Naive thymus-derived CD4-positive, alpha-beta T cell (primary cell): Measurements from ENCODE around the gene MRGPRF. TPM values are rescaled to one million over a fixed set of nuclear protein-coding genes. Genes with fewer than 3 reads are reported as not detected.
A peak's percentile ranks its signal among the peaks of the same experiment; 100 is the strongest.

ENCODE experiments used
- ATAC-seq: fragments of 150-1000 bp; cut with Tn5 transposase; 2 replicates; pipeline ENCODE4 v1.10.0; 2021; ENCODE audit warnings: mild to moderate bottlenecking, moderate library complexity
- CTCF ChIA-PET: fragments of 350-600 bp; sonication (Branson Sonifier 250); formaldehyde crosslinking; loops from one replicate; lab custom pipeline; 2021; ENCODE audit warnings: antibody characterized with exemption; lab: Charles Lee
- POLR2A ChIA-PET: fragments of 350-600 bp; sonication (Branson Sonifier 250); formaldehyde crosslinking; loops from one replicate; lab custom pipeline; 2021; ENCODE audit warnings: antibody characterized with exemption, inconsistent platforms; lab: Charles Lee
- DNase-seq, 9 donors: peaks; one replicate each; pipeline versions ENCODE4 v3.0.0 to v3.0.0-alpha.2; 2020 to 2022; ENCODE audit warnings: mixed read lengths in 1 of 9
- H3K27ac ChIP-seq: one replicate; pipeline ENCODE4 v1.7.0; 2013; ENCODE audit warnings: mild to moderate bottlenecking, low read depth, low read length, moderate library complexity
- H3K27me3 ChIP-seq, 2 donors: one replicate each; pipeline ENCODE4 v1.7.0; 2013; ENCODE audit warnings: low read length in 2 of 2, mild to moderate bottlenecking in 2 of 2, moderate library complexity in 2 of 2; ENCODE audit not compliant: control insufficient read depth in 2 of 2, insufficient read depth in 2 of 2
- H3K36me3 ChIP-seq, 3 experiments: 1 replicate in 2 of 3; 2 replicates in 1 of 3; pipeline ENCODE4 v1.7.0; 2013; ENCODE audit warnings: low read length in 3 of 3, mild to moderate bottlenecking in 3 of 3, moderate library complexity in 1 of 3; ENCODE audit not compliant: insufficient read depth in 3 of 3, control insufficient read depth in 2 of 3
- H3K4me1 ChIP-seq, 2 donors: one replicate each; pipeline ENCODE4 v1.7.0; 2013; ENCODE audit warnings: low read length in 2 of 2, mild to moderate bottlenecking in 2 of 2, moderate library complexity in 1 of 2; ENCODE audit not compliant: control insufficient read depth in 2 of 2, insufficient read depth in 2 of 2
- H3K4me3 ChIP-seq: 2 replicates; pipeline ENCODE4 v1.7.0; 2013; ENCODE audit warnings: mild to moderate bottlenecking, low read length
- H3K9me3 ChIP-seq, 3 experiments: 1 replicate in 2 of 3; 2 replicates in 1 of 3; pipeline ENCODE4 v1.7.0; 2013; ENCODE audit warnings: low read length in 3 of 3; ENCODE audit not compliant: control insufficient read depth in 2 of 3
- H3K27ac Mint-ChIP-seq, 9 donors: one replicate each; pipeline ENCODE4 v1.8.0; 2020 to 2022; ENCODE audit warnings: mixed read lengths in 9 of 9, mild to moderate bottlenecking in 8 of 9, moderate library complexity in 5 of 9, inconsistent platforms in 2 of 9
- H3K27me3 Mint-ChIP-seq, 5 donors: one replicate each; pipeline ENCODE4 v1.8.0; 2021 to 2022; ENCODE audit warnings: mixed read lengths in 5 of 5, mild to moderate bottlenecking in 1 of 5
- H3K36me3 Mint-ChIP-seq, 5 donors: one replicate each; pipeline ENCODE4 v1.8.0; 2020 to 2022; ENCODE audit warnings: mixed read lengths in 5 of 5, mild to moderate bottlenecking in 3 of 5, inconsistent platforms in 1 of 5
- H3K4me1 Mint-ChIP-seq, 7 donors: one replicate each; pipeline ENCODE4 v1.8.0; 2020 to 2022; ENCODE audit warnings: mixed read lengths in 7 of 7, mild to moderate bottlenecking in 3 of 7, inconsistent platforms in 1 of 7
- H3K4me3 Mint-ChIP-seq, 10 donors: one replicate each; pipeline ENCODE4 v1.8.0; 2020 to 2022; ENCODE audit warnings: mild to moderate bottlenecking in 10 of 10, mixed read lengths in 10 of 10, moderate library complexity in 6 of 10, inconsistent platforms in 2 of 10
- H3K9me3 Mint-ChIP-seq, 11 donors: one replicate each; pipeline ENCODE4 v1.8.0; 2020 to 2022; ENCODE audit warnings: mixed read lengths in 11 of 11, mild to moderate bottlenecking in 4 of 11, inconsistent platforms in 1 of 11, moderate library complexity in 1 of 11
- intact Hi-C, 2 donors: fragments of 100-400 bp; cut with micrococcal nuclease; formaldehyde crosslinking; loops; one replicate each; pipeline ENCODE4 v1.15.1; 2023
- polyA plus RNA-seq, 2 donors: library from polyadenylated mRNA; unstranded; fragments of 300-500 nt; fragmentation: Illumina TruSeq; gene quantifications; one replicate each; pipeline ENCODE4 v1.2.3, GENCODE V29; 2021
- total RNA-seq, 6 experiments: library from RNA in 5 of 6; stranded (reverse) in 5 of 6; gene quantifications; 1 replicate in 5 of 6; 2 replicates in 1 of 6; pipeline ENCODE4 v1.2.3 and lab custom pipeline; 2021 to 2026

The MRGPRF gene
- total and polyA plus RNA-seq, 7 experiments from 2014 or later = not detected

- Mint-ChIP-seq H3K27ac (peak overlapping the region in 1 of 9 donors; percentile 1), H3K9me3 (no peaks in the 10 kb centered on the region), H3K4me3 (no peak overlapping the region), H3K36me3 (no peaks in the 10 kb centered on the region), H3K4me1 (peaks cover 0 to 10% (median 0%) of the 10 kb centered on the region in 7 donors), H3K27me3 (peaks cover 0 to 13% (median 6%) of the 10 kb centered on the region in 5 donors)
- Histone ChIP-seq H3K27ac (no peak overlapping the region), H3K36me3 (no peaks in the 10 kb centered on the region), H3K4me1 (no peaks in the 10 kb centered on the region), H3K9me3 (no peaks in the 10 kb centered on the region), H3K4me3 (no peak overlapping the region), H3K27me3 (no peaks in the 10 kb centered on the region)
- POLR2A ChIA-PET = interaction anchor here (0.7 kb wide), 1 partner anchor 295 kb away, joined by 3 read pairs; no protein-coding TSS in a partner anchor
- intact Hi-C loops = no loop called here
- ATAC-seq = peak; percentile 23
- CTCF ChIA-PET = no interaction called here
- DNase-seq = no peak
Observed at GRCh38 chr11:69040581-69041260, 27.7 kb upstream of the MRGPRF start.

- Histone ChIP-seq H3K27me3 (no peaks in the 10 kb centered on the region), H3K27ac (no peak overlapping the region), H3K4me1 (no peaks in the 10 kb centered on the region), H3K9me3 (no peaks in the 10 kb centered on the region), H3K36me3 (no peaks in the 10 kb centered on the region), H3K4me3 (no peak overlapping the region)
- Mint-ChIP-seq H3K4me1 (peaks cover 0 to 10% (median 0%) of the 10 kb centered on the region in 7 donors), H3K27me3 (peaks cover 0 to 10% (median 7%) of the 10 kb centered on the region in 5 donors), H3K36me3 (no peaks in the 10 kb centered on the region), H3K9me3 (no peaks in the 10 kb centered on the region), H3K27ac (no peak overlapping the region), H3K4me3 (no peak overlapping the region)
- no peak for DNase-seq
- intact Hi-C loops = no loop called here
- POLR2A ChIA-PET = no interaction called here
- no peak for ATAC-seq
- CTCF ChIA-PET = no interaction called here
Observed at GRCh38 chr11:69040051-69040450, 27.0 kb upstream of the MRGPRF start.

DNA sequence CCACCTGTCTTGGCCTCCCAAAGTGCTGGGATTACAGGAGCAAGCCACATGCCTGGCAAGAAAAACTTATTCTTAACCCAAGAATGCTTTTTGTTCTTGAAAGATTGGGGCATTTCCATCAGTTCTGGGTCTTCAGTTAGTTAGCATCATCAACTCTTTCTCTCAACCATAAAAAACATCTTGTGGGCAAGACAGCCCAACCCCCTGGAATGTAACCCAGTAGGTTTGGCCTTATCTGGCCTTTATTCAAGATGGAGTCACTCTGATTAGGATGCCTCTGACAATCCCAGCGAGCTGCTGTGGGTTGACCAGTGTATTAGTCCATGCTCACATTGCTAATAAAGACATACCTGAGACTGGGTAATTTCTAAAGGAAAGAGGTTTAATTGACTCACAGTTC, 26.5 kb upstream of the MRGPRF start:
- Mint-ChIP-seq H3K4me3 (no peak overlapping the region), H3K36me3 (no peaks in the 10 kb centered on the region), H3K9me3 (no peaks in the 10 kb centered on the region), H3K27ac (no peak overlapping the region), H3K27me3 (peaks cover 0 to 10% (median 5%) of the 10 kb centered on the region in 5 donors), H3K4me1 (peaks cover 0 to 7% (median 0%) of the 10 kb centered on the region in 7 donors)
- H3K4me1 ChIP-seq = no peaks in the 10 kb centered on the region
- DNase-seq (no peak), ATAC-seq (no peak)
- H3K4me3 ChIP-seq = no peak overlapping the region
- ChIA-PET POLR2A (no interaction called here), CTCF (interaction anchor here (0.7 kb wide), 1 partner anchor 39 kb away, joined by 3 read pairs; no protein-coding TSS in a partner anchor)
- intact Hi-C loops = no loop called here
- no peaks in the 10 kb centered on the region for H3K27me3 ChIP-seq
- H3K27ac ChIP-seq = no peak overlapping the region
- H3K9me3 ChIP-seq = no peaks in the 10 kb centered on the region
- H3K36me3 ChIP-seq = no peaks in the 10 kb centered on the region

DNA sequence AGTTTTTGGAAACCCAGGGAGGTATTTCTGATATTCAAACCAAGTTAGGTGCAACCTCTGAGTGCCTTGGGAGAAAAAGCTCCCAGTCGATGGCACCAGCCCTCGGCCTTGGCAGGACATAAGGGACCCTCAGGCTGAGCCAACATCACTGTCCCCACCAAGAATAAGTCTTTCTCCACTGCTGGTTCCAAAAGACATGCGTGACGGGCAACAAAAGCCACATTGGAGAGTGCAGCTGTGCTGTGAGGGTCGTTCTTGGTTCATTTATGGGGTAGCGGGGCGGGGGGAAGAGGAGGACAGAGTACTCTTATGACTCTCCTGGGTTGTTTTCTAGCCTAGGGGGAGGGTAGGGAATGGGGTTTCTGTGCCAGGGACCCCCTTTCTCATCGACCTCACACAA, 24.5 kb upstream of the MRGPRF start:
- ChIA-PET CTCF (no interaction called here), POLR2A (interaction anchor here (0.7 kb wide), 1 partner anchor 9 kb away, joined by 3 read pairs; no protein-coding TSS in a partner anchor)
- no peak overlapping the region for H3K4me3 ChIP-seq
- intact Hi-C loops = no loop called here
- H3K27me3 ChIP-seq = no peaks in the 10 kb centered on the region
- H3K27ac ChIP-seq = no peak overlapping the region
- H3K9me3 Mint-ChIP-seq = no peaks in the 10 kb centered on the region
- no peaks in the 10 kb centered on the region for H3K36me3 ChIP-seq
- no peaks in the 10 kb centered on the region for H3K4me1 ChIP-seq
- no peak overlapping the region for H3K4me3 Mint-ChIP-seq
- peaks cover 0 to 10% (median 0%) of the 10 kb centered on the region in 5 donors for H3K27me3 Mint-ChIP-seq
- H3K36me3 Mint-ChIP-seq = no peaks in the 10 kb centered on the region
- peaks cover 0 to 3% (median 0%) of the 10 kb centered on the region in 7 donors for H3K4me1 Mint-ChIP-seq
- no peak for DNase-seq
- ATAC-seq = no peak
- H3K9me3 ChIP-seq = no peaks in the 10 kb centered on the region
- H3K27ac Mint-ChIP-seq = no peak overlapping the region

DNA sequence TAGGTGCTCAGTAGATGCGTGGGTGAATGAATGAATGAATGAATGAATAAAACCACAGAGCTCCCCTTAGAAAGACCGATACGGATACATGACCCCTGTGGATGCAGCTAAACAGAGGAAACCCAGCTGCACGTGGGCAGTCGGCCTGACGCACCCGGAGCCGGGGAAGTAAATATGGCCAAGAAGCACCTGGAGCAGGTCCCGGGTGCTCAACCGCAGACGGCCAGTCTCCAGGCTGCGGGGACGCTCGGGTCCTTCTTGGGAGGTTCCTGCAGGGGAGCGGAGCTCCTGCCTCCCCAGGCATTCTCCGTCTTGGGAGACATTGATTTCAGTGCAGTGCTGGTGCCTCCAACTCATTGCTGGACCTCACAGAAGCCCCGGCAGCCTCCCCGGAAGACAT, 24.0 kb upstream of the MRGPRF start:
- intact Hi-C loops = no loop called here
- Mint-ChIP-seq H3K4me3 (no peak overlapping the region), H3K4me1 (peaks cover 0 to 3% (median 0%) of the 10 kb centered on the region in 7 donors), H3K9me3 (no peaks in the 10 kb centered on the region), H3K36me3 (no peaks in the 10 kb centered on the region), H3K27ac (no peak overlapping the region), H3K27me3 (peaks cover 0 to 10% (median 0%) of the 10 kb centered on the region in 5 donors)
- Histone ChIP-seq H3K27me3 (no peaks in the 10 kb centered on the region), H3K27ac (no peak overlapping the region), H3K36me3 (no peaks in the 10 kb centered on the region), H3K4me3 (no peak overlapping the region), H3K9me3 (no peaks in the 10 kb centered on the region), H3K4me1 (no peaks in the 10 kb centered on the region)
- no peak for ATAC-seq
- DNase-seq = no peak
- CTCF ChIA-PET = no interaction called here
- POLR2A ChIA-PET = interaction anchor here (0.7 kb wide), 1 partner anchor 9 kb away, joined by 3 read pairs; no protein-coding TSS in a partner anchor

GRCh38 chr11:69035946-69036340, 22.9 kb upstream of the MRGPRF start:
- no peak for ATAC-seq
- intact Hi-C loops = no loop called here

More at GRCh38 chr11:69035946-69036340, 22.9 kb upstream of the MRGPRF start:
- peaks cover 0 to 3% (median 0%) of the 10 kb centered on the region in 7 donors for H3K4me1 Mint-ChIP-seq
- Histone ChIP-seq H3K4me3 (no peak overlapping the region), H3K9me3 (no peaks in the 10 kb centered on the region), H3K4me1 (no peaks in the 10 kb centered on the region), H3K36me3 (no peaks in the 10 kb centered on the region), H3K27ac (no peak overlapping the region), H3K27me3 (no peaks in the 10 kb centered on the region)
- H3K4me3 Mint-ChIP-seq = no peak overlapping the region
- peaks cover 0 to 5% (median 0%) of the 10 kb centered on the region in 5 donors for H3K27me3 Mint-ChIP-seq
- POLR2A ChIA-PET = no interaction called here
- H3K9me3 Mint-ChIP-seq = no peaks in the 10 kb centered on the region
- H3K36me3 Mint-ChIP-seq = no peaks in the 10 kb centered on the region
- H3K27ac Mint-ChIP-seq = peak overlapping the region in 1 of 9 donors; percentile 51
- no peak for DNase-seq
- CTCF ChIA-PET = no interaction called here
